Omental fat pad (tissue), 4 donors: ENCODE data around the gene FGF5. TPM values are rescaled to one million over a fixed set of nuclear protein-coding genes. Genes with fewer than 3 reads are reported as not detected.

Experiments used
- ATAC-seq: fragments of 150-250 bp; one replicate; pipeline ENCODE4 v1.9.1; 2016; ENCODE audit warnings: mild to moderate bottlenecking, moderate library complexity; ENCODE audit not compliant: low FRiP score
- DNase-seq: peaks from one replicate; pipeline ENCODE4 v3.0.0-alpha.2; 2019; ENCODE audit warnings: low spot score
- CTCF ChIP-seq, 3 donors: fragments of 450-650 bp; IDR thresholded peaks; one replicate each; pipeline ENCODE4 v1.5.1; 2016 to 2017; ENCODE audit warnings: antibody characterized with exemption in 3 of 3, mild to moderate bottlenecking in 3 of 3, moderate library complexity in 2 of 3
- total RNA-seq, 4 donors: library from RNA; depleted of rRNA; stranded (reverse); fragments of >200 nt; gene quantifications; one replicate each; pipeline ENCODE4 v1.1.0, GENCODE V29; 2016

Gene FGF5
- total RNA-seq, 4 donors from 2014 or later = 0.09 TPM; not detected in 3

DNA sequence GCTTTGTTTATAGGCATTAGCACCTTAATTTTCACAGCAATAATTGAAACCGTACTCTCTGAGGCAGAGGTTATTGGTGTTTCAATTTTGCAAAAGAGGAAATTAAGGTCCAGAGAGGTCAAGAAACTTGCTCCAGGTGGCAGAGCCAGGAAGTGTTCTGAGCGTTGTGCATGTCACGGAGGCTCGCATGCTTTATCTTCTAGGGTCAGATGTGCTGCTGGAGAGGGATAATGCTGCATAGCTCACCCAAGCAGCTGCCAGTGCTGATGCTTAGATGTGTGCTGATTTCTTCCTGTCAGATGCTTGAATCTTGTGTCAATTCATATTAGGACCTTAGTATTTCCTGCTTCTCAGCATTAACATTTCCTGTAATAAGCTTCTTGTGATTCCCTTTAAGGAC lies 13.0 kb upstream of the FGF5 start:
- ATAC-seq = no peak
- no peak for TF ChIP-seq CTCF (IDR thresholded peaks at IDR 0.05)
- no peak for DNase-seq

DNA sequence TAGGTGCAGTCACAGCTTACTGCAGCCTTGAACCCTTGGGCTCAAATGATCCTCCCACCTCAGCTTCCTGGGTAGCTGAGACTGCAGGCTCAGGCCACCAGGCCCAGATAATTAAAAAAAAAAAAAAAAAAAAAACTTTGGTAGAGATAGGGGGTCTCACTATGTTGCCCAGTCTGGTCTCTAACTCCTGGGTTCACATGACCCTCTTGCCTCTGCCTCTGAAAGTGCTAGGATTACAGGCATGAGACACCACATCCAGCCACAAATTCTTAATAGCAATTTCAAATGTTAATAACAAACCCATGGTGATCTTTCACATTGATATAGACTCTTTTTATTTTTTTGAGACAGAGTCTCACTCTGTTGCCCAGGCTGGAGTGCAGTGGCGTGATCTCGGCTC lies 12.3 kb upstream of the FGF5 start:
- DNase-seq = no peak
- TF ChIP-seq CTCF (IDR thresholded peaks at IDR 0.05) = no peak
- ATAC-seq = no peak

DNA sequence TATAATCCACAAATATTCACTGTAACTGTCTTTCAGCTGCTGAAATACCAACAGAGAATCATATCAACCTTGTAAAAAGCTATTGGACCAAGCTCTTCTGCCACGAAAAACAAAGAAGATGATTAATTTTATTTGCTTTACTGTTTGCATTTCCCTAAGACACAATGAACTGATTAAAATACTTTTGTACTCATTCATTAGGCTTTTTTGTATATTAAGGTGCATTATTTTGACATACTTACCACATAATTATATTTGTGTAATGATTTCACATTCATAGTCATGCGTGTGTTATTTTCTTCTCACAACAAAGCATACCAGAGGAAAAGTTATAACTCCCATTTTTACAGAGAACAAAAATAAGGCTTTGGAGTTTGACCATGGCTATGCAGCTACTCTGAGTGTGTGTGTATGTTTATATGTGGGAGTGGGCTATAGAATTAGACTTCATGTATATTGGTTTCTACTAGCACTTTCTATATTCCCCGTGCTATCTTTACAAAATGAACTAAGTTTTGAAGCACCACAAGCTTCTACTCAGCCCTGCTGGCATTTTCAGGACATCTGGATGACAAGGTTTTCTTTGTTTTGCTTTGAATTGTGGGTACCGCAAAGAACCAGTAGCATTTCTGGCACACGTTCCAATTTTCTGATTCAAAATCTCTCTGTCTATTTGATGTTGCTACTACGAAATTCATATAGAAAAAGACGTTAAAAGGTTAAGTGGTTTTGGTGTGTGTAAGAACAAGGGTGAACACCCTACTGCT lies 11.0 kb upstream of the FGF5 start:
- ATAC-seq (no peak), DNase-seq (no peak)
- no peak for TF ChIP-seq CTCF (IDR thresholded peaks at IDR 0.05)

DNA sequence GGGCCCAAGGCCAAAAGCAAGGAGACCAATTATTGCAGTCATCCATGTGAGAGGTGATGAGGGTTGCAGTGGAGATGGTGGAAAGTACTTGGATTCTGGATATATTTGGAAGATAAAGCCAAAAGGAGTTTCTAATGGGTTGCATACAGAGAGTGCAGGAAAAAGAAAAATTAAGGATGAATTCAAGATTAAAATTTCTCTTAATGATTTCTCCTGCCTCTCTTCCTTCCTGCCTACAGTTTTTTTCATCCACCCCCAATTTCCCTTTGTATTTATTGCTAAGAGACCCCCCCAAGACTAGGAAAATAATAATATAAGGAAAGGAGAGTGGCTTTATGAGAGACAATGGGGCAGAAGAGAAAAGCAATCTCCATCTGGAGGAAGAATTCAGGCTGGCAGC lies 8.6 kb upstream of the FGF5 start:
- DNase-seq = no peak
- ATAC-seq = no peak
- no peak for TF ChIP-seq CTCF (IDR thresholded peaks at IDR 0.05)

DNA sequence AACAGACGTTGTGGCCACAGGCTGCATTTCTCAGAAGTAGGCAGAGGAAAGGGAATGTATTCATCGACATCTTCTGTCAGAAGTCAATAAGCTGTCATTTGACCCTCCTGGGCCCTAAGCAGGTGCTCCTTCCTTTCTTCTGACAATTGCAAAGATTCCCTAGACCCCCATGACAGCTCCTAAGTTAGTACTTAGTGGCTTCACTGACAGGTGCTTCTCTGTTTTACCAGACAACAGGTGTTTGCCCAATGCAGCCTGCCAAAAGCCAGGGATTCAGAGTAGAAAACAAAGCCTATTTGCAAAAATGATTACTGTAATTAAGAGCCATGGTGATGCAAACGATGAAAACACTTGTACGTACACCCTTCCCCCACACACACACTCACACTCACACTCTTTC lies 7.5 kb upstream of the FGF5 start:
- no peak for TF ChIP-seq CTCF (IDR thresholded peaks at IDR 0.05)
- ATAC-seq (no peak), DNase-seq (no peak)

GRCh38 chr4:80259817-80260216 lies 6.6 kb upstream of the FGF5 start:
- no peak for ATAC-seq
- TF ChIP-seq CTCF (IDR thresholded peaks at IDR 0.05) = no peak
- DNase-seq = no peak

DNA sequence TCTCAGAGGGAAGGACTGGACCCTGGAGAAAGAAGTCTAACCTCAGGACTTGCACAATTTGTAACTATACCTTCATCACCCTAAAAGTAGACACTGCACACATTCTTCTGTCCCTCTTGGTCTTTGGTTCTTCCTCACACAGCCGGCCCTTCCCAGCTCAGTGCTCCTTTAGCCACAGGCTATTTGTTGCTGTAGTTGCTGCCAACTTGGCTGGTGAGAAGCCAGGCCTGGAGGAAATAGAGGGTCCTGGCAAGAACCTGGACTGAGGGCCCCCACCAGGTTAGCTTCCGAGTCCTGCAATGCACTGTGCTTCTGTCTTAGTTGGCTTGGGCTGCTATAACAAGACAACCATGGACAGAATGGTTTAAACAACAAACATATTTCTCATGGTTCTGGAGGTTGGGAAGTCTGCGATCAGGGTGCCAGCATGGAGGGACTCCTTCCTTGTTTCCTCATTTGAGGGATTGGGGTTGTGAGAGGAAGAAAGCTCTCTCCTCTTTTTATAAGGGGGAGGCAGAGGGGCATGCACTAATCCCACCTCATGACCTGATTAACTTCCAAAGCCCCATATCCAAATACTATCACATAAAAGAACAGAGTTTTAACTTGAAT lies 4.4 kb upstream of the FGF5 start:
- ATAC-seq (no peak), DNase-seq (no peak)
- TF ChIP-seq CTCF (IDR thresholded peaks at IDR 0.05) = no peak
